ENCODE data around the gene CD99L2. TPM values are rescaled to one million over a fixed set of nuclear protein-coding genes. Genes with fewer than 3 reads are reported as not detected.
A peak's percentile ranks its signal among the peaks of the same experiment; 100 is the strongest.

Gene CD99L2
- total and polyA plus RNA-seq, 7 donors: 62.7 to 173 (median 118) TPM

DNA sequence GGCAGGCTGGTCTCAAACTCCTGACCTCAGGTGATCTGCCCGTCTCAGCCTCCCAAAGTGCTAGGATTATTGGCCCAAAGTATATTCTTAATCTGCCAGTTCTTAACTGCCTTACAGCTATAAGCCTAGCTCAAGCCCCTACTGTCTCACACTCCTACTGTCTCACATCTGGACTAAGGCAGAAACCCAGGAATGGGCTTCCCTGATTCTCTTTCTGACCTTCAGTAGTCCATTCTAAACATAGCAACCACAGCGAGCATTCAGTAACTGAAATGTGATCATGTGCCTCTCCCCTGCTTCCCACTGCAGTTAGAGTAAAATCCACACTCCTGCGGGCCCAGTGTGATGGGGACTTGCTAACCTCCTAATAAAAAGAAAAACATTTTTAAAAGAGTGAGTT is 146.3 kb downstream of the CD99L2 start:
- intact Hi-C loops (cut with DNase I): no loop called here
- Histone ChIP-seq H3K4me3 (no peak overlapping the region), H3K9me3 (no peaks in the 10 kb centered on the region), H3K4me1 (no peaks in the 10 kb centered on the region), H3K27ac (no peak overlapping the region), H3K36me3 (ENCODE audit: insufficient read depth in 1 of 2, low read depth in 1 of 2) (peaks cover 0 to 50% of the 10 kb centered on the region in 2 donors), H3K27me3 (ENCODE audit: insufficient read depth in 3 of 3, low read length in 2 of 3) (no peaks in the 10 kb centered on the region)
- DNase-seq (no peak), ATAC-seq (peak in 3 of 4 donors; percentile 37 to 72 (median 45))
- TF ChIP-seq, protein P1, sequence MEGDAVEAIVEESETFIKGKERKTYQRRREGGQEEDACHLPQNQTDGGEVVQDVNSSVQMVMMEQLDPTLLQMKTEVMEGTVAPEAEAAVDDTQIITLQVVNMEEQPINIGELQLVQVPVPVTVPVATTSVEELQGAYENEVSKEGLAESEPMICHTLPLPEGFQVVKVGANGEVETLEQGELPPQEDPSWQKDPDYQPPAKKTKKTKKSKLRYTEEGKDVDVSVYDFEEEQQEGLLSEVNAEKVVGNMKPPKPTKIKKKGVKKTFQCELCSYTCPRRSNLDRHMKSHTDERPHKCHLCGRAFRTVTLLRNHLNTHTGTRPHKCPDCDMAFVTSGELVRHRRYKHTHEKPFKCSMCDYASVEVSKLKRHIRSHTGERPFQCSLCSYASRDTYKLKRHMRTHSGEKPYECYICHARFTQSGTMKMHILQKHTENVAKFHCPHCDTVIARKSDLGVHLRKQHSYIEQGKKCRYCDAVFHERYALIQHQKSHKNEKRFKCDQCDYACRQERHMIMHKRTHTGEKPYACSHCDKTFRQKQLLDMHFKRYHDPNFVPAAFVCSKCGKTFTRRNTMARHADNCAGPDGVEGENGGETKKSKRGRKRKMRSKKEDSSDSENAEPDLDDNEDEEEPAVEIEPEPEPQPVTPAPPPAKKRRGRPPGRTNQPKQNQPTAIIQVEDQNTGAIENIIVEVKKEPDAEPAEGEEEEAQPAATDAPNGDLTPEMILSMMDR (IDR thresholded peaks at IDR 0.05): no peak
- 45 to 56% (median 55%) methylated on average over 3 of the region's 3 CpGs for WGBS, 3 donors

DNA sequence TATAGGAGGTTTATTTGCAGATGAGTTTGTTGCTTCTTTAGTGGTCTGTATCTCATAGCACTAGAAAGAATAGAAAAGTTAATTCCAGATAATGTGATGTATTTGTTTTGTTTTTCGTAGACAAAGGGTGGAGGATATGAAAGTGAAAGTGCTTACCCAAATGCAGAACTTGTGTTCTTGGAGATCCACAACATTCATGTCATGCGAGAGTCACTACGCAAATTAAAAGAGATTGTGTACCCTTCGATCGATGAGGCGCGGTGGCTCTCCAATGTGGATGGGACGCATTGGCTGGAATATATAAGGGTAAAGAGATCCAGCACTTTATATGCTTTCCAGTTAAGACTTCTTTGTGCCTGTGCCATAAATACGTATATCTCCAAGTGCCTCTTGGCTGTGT is 162.0 kb downstream of the CD99L2 start:
- TF ChIP-seq, protein P1 (IDR thresholded peaks at IDR 0.05): no peak
- no peaks in the 10 kb centered on the region for H3K4me1 ChIP-seq
- no peak overlapping the region for H3K4me3 ChIP-seq
- 88 to 93% (median 91%) methylated on average over 9 of the region's 9 CpGs for WGBS, 3 donors
- DNase-seq (no peak), ATAC-seq (no peak)
- H3K9me3 ChIP-seq: no peaks in the 10 kb centered on the region
- intact Hi-C loops (cut with DNase I): no loop called here
- no peaks in the 10 kb centered on the region for H3K27me3 ChIP-seq (ENCODE audit: insufficient read depth in 3 of 3, low read length in 2 of 3)
- H3K27ac ChIP-seq: no peak overlapping the region
- peaks cover 0 to 88% of the 10 kb centered on the region in 2 donors for H3K36me3 ChIP-seq (ENCODE audit: insufficient read depth in 1 of 2, low read depth in 1 of 2)

DNA sequence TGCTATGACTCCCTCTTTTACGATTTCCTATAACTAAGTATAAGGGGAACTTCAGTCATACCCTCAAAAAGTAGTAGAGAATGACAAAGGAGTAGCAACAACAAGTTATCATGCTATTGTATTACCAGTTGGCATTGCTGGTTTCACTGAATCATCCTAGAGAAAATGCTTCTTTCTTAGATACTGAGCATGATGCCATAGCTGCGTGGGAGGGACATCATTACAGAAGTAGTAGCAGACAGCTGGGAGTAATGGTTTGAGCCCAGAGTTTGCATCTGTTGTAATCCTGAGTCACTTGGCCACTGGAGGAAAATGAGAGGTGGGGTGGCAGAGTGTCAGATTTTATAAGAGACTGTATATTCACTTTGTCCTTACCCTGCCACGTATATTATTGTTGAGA is 166.7 kb downstream of the CD99L2 start:
- Histone ChIP-seq H3K27ac (peak overlapping the region; percentile 27), H3K36me3 (ENCODE audit: insufficient read depth in 1 of 2, low read depth in 1 of 2) (peaks cover 0 to 89% of the 10 kb centered on the region in 2 donors), H3K27me3 (ENCODE audit: insufficient read depth in 3 of 3, low read length in 2 of 3) (no peaks in the 10 kb centered on the region), H3K4me3 (no peak overlapping the region), H3K9me3 (no peaks in the 10 kb centered on the region), H3K4me1 (no peaks in the 10 kb centered on the region)
- 57 to 74% (median 66%) methylated on average over 3 of the region's 3 CpGs for WGBS, 3 donors
- no peak for DNase-seq
- TF ChIP-seq, protein P1 (IDR thresholded peaks at IDR 0.05): no peak
- peak; percentile 55 to 81 (median 62) for ATAC-seq
- intact Hi-C loops (cut with DNase I): no loop called here

- no peak for DNase-seq
- no peaks in the 10 kb centered on the region for H3K4me1 ChIP-seq
- no peaks in the 10 kb centered on the region for H3K9me3 ChIP-seq
- TF ChIP-seq, protein P1 (IDR thresholded peaks at IDR 0.05): no peak
- intact Hi-C loops (cut with DNase I): no loop called here
- no peaks in the 10 kb centered on the region for H3K27me3 ChIP-seq (ENCODE audit: insufficient read depth in 3 of 3, low read length in 2 of 3)
- ATAC-seq: no peak
- H3K4me3 ChIP-seq: no peak overlapping the region
- 69 to 82% (median 78%) methylated on average over 6 of the region's 6 CpGs for WGBS, 3 donors
- no peak overlapping the region for H3K27ac ChIP-seq
- peaks cover 0 to 78% of the 10 kb centered on the region in 2 donors for H3K36me3 ChIP-seq (ENCODE audit: insufficient read depth in 1 of 2, low read depth in 1 of 2)
Measured at GRCh38 chrX:150730719-150731118, 167.7 kb downstream of the CD99L2 start.

DNA sequence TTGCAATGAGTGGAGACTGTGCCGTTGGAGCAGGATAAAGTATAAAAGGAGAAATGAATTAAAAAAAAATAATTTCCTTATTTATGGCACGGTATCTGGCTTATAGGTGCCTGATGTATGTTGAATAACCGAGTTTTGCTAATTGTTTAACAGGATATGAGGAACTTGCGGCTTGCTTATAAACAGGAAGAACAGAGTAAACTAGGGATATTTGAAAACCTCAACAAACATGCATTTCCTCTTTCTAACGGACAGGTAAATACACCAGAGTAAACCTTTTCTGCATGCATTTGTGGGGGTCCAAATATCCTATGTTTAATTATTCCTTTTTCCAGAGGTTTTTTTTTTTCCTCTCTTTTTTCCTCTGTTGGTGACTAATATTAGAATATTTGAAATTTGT is 168.5 kb downstream of the CD99L2 start:
- Histone ChIP-seq H3K4me1 (no peaks in the 10 kb centered on the region), H3K36me3 (ENCODE audit: insufficient read depth in 1 of 2, low read depth in 1 of 2) (peaks cover 0 to 72% of the 10 kb centered on the region in 2 donors), H3K27me3 (ENCODE audit: insufficient read depth in 3 of 3, low read length in 2 of 3) (no peaks in the 10 kb centered on the region), H3K9me3 (no peaks in the 10 kb centered on the region), H3K4me3 (no peak overlapping the region), H3K27ac (no peak overlapping the region)
- intact Hi-C loops (cut with DNase I): no loop called here
- DNase-seq: no peak
- TF ChIP-seq, protein P1 (IDR thresholded peaks at IDR 0.05): no peak
- no peak for ATAC-seq
- 71 to 90% (median 86%) methylated on average over 5 of the region's 5 CpGs for WGBS, 3 donors
